GM21723 (cell line): ENCODE data around the gene EEF1B2.
"Not testable (repeated sequence)": the region's sequence is repeated elsewhere in the genome, so short reads cannot be mapped to it uniquely, and the experiment has no call there.

Experiments used
- ATAC-seq: cut with Tn5 transposase; IDR thresholded peaks from one replicate; pipeline ENCODE4 v1.9.1; 2021; ENCODE audit warnings: mild to moderate bottlenecking, moderate library complexity; ENCODE audit not compliant: unreplicated experiment

Gene EEF1B2

DNA sequence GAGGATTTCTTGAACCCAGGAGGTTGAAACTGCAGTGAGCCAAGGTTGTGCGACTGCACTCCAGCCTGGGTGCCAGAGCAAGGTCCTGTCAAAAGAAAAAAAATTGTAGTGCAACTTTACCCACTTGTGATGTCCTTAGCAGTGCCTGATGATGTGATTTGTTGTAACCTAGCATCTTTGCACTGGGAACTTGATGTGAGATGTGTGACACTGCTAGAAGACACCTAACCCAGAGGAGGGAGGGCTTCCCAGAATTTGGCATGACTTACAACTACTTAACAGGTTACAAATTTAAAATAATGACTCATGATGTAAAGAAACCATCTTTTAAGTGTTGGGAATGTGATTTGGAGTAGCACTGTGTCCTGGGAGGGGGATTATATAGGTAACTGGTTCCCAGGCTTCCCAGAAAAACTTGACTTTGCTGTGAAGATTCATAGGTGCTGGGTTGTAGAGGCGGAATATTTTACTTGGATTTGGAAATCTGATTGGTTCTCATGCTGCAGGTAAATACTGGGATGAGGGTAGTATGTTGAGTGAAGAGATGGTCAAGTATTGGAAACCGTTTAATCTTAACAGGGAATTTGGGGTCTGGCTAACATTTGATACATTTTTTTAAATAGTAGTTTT, 3.7 kb downstream of the EEF1B2 start:
- no peak for ATAC-seq

DNA sequence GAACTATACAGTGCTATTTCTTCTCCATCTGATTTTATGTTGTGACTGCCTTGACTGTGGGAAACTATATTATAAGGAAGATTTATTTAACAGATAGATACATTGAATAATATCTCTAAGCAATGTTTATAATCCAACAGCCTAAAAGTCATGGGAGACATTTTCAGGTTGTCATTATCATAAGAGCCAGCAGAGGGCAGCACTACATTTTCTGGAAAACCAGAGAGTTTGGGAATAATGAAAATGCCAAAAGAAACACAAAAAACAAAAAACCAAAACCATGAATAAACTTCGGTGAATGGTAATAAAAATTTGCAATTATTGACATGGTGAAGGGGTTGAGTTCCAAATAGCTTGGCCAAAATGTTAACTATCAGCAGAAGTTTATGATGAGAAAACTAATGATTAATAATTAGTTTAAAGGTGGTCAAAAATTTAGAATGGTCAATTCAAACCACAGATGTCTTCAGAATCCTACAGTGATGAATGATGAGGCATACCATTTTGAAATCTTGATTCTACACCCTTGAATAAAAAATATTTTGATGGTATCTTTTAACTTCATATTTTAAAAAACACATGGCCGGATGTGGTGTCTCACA, 4.7 kb downstream of the EEF1B2 start:
- ATAC-seq, result no peak

DNA sequence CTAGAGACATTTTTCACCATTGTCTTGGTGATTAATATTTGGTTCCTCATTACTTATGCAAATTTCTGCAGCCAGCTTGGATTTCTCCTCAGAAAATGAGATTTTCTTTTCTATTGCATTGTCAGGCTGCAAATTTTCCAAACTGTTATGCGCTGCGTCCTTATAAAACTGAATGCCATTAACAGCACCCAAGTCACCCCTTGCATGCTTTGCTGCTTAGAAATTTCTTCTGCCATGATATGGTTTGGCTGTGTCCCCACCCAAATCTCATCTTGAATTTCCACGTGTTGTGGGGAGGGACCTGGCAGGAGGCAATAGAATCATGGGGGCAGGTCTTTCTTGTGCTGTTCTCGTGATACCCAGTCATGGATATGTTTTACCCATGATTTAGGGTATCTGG, 8.5 kb downstream of the EEF1B2 start:
- not testable (repeated sequence) for ATAC-seq

GRCh38 chr2:206171624-206172397, 12.1 kb downstream of the EEF1B2 start:
- ATAC-seq, result not testable (repeated sequence)

DNA sequence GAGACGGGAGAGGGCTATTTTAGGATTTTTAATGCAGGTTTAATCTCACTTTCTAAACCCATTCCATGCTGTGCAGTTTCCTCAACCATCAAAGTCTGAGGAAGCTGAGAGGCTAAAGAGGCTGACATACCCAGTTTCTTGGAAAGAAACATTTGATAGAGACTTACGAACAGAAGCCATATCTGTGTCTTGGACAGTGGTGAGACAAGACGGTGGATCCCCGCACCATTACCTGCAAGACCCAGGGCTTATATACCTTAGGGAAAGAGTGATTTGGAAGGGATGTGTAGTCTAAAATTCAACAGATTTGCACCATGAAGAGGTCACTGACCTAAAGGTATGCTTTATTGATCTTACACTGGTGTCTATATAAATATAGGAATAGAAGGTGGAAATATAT, 13.5 kb downstream of the EEF1B2 start:
- ATAC-seq, result no peak

GRCh38 chr2:206176121-206176520, 16.4 kb downstream of the EEF1B2 start:
- ATAC-seq, result no peak

DNA sequence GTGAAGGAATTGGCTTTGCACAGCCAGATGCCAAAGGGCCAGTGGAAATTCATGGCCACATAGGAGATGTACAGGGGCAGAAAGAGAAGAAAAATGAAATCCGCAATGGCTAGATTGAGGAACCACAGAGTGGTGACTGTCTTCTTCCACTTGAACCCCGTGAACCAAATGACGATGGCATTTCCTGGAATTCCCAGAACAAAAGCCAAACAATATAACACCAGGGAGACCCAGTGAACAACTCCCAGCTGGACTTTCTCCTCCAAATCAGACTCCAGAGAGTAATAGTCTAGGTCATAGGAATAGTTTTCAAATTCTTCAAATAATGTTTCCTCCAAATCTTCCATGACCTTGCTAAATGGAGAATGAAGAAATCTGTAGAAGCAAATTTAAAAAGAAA, 17.2 kb downstream of the EEF1B2 start:
- ATAC-seq, result no peak

GRCh38 chr2:206181526-206181925, 21.8 kb downstream of the EEF1B2 start:
- ATAC-seq, result not testable (repeated sequence)

DNA sequence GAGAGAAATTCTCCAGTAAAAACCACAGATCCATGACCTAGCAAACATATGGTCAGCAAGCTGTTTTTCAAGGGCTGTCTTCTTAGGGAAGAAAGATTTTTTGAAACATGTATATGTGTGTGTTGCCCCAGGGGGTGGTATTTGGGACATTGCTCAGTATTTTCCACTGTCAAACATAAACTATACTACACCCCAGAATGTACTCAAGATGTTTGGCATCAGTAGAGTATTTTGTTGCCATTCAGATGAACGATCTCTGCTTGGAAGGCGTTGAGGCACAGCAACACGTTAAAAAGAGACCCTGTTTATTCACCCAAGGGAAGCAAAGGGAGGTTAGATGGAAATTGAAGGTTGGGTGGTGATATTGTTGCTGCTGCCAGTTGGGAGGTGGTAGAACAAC, 30.0 kb downstream of the EEF1B2 start:
- no peak for ATAC-seq

DNA sequence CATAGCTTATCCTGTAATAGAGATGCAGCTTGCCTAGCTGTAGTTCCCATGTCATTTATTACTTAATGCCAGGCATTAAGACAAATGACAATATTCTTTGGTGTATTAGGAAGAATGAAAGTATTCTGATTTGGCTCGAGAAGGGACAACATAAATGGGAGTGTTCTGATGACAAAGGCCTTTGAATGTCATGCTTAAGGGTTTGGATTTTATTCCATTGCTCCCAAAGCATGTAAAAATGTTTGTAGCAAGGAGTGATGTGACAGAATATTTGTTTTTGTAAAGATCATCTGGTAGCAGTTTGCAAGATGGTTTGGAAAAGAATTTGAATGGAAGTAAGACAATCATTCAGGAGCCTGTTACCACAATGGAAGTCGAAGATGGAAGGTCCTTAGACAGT, 30.4 kb downstream of the EEF1B2 start:
- no peak for ATAC-seq

- no peak for ATAC-seq
Observed at GRCh38 chr2:206190689-206191088, 31.0 kb downstream of the EEF1B2 start.

DNA sequence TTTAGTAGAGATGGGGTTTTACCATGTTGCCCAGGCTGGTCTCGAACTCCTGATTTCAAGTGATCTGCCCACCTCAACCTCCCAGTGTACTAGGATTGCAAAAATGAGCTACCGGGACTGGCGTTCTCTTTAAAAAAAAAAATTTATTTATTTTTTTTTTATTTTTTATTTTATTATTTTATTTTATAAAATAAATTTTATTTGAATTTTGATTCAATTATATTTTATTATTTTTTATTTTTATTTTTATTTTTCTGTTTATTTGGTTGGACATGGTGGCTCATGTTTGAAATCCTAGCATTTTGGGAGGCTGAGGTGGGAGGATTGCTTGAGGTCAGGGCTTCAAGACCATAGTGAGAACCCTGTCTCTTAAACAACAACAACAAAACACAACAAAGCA, 32.5 kb downstream of the EEF1B2 start:
- ATAC-seq, result no peak

DNA sequence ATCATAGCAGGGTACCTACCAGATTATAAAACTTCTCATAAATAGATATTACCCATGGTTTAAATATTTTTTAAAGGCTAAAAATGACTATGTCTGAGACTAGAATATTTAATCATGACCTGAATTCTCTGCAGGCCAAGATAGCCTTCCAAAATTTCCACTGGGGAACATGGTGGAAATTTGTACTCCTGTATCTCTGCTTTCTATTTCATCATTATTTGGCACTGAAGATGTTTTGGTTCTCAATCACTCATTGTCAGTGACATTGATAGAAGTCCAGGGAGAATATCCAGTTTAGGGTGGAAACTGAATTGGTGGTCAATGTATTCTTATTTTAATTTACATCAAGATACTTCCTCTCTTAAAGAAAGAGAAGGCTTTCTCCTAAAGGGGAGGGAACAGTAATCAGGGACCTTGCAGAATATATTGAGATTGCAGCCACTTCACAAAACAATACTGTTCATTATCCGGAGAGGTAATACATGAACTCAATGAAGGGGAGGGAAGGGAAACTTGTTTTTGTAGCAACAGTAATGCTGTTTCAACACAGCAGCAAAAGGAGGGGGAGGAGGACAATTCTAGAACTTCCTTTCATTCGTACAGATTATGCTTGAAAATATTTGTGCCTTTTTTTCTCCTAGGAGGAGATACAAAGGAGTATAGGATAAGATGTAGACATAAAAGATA, 34.1 kb downstream of the EEF1B2 start:
- ATAC-seq, result no peak

GRCh38 chr2:206198677-206199076, 39.0 kb downstream of the EEF1B2 start:
- ATAC-seq, result no peak

DNA sequence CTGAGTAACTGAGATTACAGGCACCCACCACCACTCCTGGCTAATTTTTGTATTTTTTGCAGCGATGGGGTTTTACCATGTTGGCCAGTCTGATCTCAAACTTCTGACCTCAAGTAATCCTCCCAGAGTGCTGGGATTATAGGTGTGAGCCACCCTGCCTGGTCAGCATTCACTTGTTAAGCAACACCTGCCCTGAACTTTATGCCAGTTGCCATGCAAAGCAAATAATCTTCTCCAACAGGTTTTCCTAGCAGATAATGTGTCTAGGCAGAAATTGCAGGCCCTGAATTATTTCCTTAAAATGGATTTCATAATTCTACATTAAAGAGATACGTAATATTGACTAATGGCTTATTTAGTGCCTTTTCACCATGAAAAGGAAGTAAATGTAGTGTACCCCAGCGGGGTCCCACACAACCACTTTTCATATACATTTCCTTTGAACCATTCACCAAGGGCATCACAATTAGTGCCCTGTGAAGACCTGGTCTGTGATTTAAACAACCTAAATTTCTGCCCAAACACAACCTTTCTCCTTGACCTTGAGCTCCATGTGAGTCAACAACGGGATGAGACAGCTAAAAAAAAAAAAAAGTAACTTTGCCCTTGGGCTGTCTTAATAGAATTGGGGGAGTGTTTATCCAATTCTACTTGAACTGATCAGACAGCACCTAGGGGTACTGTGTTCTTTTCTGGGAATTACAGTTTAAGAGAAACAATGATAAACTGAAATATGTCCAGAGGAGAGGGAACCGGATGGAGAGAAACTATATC, 41.6 kb downstream of the EEF1B2 start:
- ATAC-seq, result no peak

DNA sequence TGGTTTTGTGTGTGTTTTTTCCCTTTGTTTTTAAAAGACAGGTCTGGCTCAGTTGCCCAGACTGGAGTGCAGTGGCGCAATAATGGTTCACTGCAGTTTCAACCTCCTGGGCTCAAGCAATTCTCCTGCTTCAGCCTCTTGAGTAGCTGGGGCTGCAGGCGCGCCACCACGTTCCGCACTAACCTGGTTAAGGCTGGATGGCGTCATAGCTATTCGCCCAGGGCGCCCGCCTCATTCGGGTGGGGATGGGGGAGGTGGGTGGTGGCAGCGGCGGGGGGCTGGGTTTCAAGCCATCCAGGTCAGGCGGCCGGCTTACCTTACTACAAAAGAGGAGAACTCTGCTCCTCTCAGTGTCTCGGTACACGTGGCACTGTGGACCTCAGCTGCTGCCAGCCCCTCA, 42.8 kb downstream of the EEF1B2 start:
- ATAC-seq, result no peak

DNA sequence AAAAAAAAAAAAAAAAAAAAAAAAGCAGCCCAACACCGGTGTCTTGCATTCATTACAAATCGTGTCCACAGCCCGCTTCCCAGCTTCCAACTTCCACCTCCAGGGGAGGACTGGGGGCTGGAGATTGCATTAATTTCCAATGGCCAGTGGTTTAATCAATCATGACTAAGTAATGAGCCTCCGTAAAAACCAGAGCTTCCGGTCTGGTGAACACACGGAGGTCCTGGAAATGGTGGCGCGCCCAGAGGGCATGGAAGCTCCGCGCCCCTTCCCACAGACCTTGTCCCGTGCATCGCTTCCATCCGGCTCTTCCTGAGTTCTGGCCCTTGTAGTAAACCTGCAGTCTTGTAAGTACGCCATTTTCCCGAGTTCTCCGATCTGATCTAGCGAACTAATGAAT, 43.6 kb downstream of the EEF1B2 start:
- ATAC-seq, result no peak

DNA sequence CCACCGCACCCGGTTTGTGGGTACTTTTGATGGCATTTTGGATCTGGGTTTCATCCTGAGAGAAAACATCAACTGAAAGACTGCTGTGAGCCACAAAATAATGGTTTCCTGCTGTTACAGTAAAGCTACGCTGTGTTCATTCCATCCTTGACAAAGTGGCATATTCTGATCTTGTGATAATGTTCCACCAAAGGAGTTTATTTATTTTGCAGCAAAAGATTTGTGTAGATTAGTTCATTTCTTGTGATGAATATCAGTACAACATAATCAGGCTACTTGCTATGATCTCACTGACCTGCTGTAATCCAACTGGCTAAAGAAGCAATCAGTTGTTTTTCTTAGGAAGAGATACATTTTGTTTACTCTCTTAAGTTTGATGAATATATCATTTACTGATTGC, 45.0 kb downstream of the EEF1B2 start:
- no peak for ATAC-seq

- not testable (repeated sequence) for ATAC-seq
Observed at GRCh38 chr2:206207316-206207715, 47.6 kb downstream of the EEF1B2 start.

DNA sequence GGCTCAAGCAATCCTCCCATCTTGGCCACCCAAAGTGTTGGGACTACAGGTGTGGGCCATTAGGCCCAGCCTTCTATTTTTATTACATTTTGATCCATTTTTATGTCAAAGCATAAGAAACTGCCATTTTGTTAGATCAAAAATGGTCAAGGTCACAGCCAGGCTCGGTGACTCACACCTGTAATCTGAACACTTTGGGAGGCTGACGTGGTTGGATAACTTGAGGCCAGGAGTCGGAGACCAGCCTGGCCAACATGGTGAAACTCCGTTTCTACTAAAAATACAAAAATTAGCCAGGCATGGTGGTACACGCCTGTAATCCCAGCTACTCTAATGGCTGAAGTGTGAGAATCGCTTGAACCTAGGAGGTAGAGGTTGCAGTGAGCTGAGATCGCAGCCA, 49.2 kb downstream of the EEF1B2 start:
- ATAC-seq, result no peak
